ENCODE data around the gene ELOVL6. TPM values are rescaled to one million over a fixed set of nuclear protein-coding genes. Genes with fewer than 3 reads are reported as not detected.

ELOVL6 gene
- total and polyA plus RNA-seq, 10 of the 15 experiments (the other 5 are each of a cell fraction or from before 2014, with no cell fraction given): 3.9 to 33.5 (median 8.1) TPM

DNA sequence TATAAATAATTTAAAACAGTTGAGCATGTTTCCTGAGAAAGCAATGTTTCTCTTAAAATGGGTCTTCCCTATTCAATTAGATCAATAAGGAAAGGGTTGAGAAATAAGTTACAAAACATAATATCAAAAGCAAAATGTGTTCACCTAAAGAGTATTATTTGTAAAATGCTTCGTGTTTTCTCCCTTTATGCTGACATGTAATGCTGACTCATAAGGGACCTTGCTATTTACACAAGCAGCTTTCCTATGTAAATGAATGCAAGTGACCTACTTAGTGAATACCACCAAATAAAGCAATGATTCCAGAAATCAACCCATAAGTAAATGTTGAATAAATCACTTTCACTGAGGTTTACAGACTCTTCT is 91.5 kb downstream of the ELOVL6 start (continued):
- no peak for TF ChIP-seq RELA (IDR thresholded peaks at IDR 0.05; ENCODE audit: borderline replicate concordance, partially characterized antibody)
- no peak for TF ChIP-seq BCL11A (IDR thresholded peaks at IDR 0.05; ENCODE audit: low read depth, low read length)
- TF ChIP-seq CHD4 (IDR thresholded peaks at IDR 0.05): no peak
- TF ChIP-seq ATF7 (IDR thresholded peaks at IDR 0.05; ENCODE audit: low read depth): 0 out of 2 replicates have a peak, but pooled peaks have one; percentile 24
- no peak for TF ChIP-seq ZSCAN29 (IDR thresholded peaks at IDR 0.05)
- no peak for TF ChIP-seq ZNF592 (IDR thresholded peaks at IDR 0.05)
- no peak for TF ChIP-seq ETV6 (conservative IDR thresholded peaks at IDR 0.05 in 1 of 2, IDR thresholded peaks at IDR 0.05 in 1 of 2; ENCODE audit: borderline replicate concordance in 1 of 2, low read depth in 1 of 2)
- TF ChIP-seq GABPA (IDR thresholded peaks at IDR 0.05; ENCODE audit: low read depth): no peak
- no peak for TF ChIP-seq PAX8 (IDR thresholded peaks at IDR 0.05)
- no peak for TF ChIP-seq ZZZ3 (IDR thresholded peaks at IDR 0.05; ENCODE audit: control insufficient read depth, insufficient read length, low read depth)
- no peak for TF ChIP-seq TCF12 (IDR thresholded peaks at IDR 0.05; ENCODE audit: low read depth, low read length)
- no peak for TF ChIP-seq ZBED1 (IDR thresholded peaks at IDR 0.05; ENCODE audit: borderline replicate concordance)
- no peak for TF ChIP-seq MTA3 (IDR thresholded peaks at IDR 0.05; ENCODE audit: borderline replicate concordance, low read length)
- TF ChIP-seq JUND (IDR thresholded peaks at IDR 0.05; ENCODE audit: low read depth, low read length): peak; percentile 43; the same call in 1 of the 2 replicates
- TF ChIP-seq ELK1 (IDR thresholded peaks at IDR 0.05; ENCODE audit: low read depth, low read length): no peak
- TF ChIP-seq IKZF2 (IDR thresholded peaks at IDR 0.05): no peak; a peak in 1 of 4 replicates
- TF ChIP-seq POLR2A (IDR thresholded peaks at IDR 0.05; ENCODE audit: low read depth, low read length): no peak
- TF ChIP-seq SMARCA5 (IDR thresholded peaks at IDR 0.05): no peak
- TF ChIP-seq ESRRA (IDR thresholded peaks at IDR 0.05; ENCODE audit: low read length): no peak
- no peak for TF ChIP-seq TBL1XR1 (IDR thresholded peaks at IDR 0.05; ENCODE audit: low read depth, low read length)
- TF ChIP-seq BCLAF1 (IDR thresholded peaks at IDR 0.05): no peak
- TF ChIP-seq ZNF207 (IDR thresholded peaks at IDR 0.05; ENCODE audit: borderline replicate concordance): no peak
- no peak for TF ChIP-seq NR2C2 (IDR thresholded peaks at IDR 0.05; ENCODE audit: borderline replicate concordance, control insufficient read depth, insufficient read length, low read depth)
